H54 (cell line): Measurements from ENCODE around the gene SERTAD2.

Experiments
- DNase-seq: peaks from one replicate; pipeline ENCODE4 v3.0.0; 2011; ENCODE audit warnings: low spot score, mixed read lengths; ENCODE audit not compliant: insufficient read length
- FAIRE-seq: peaks from 3 replicates; lab custom pipeline; 2011; peaks lifted over from hg19 to GRCh38; lab: Jason Lieb, UNC
- POLR2A ChIP-seq: IDR thresholded peaks from 2 replicates; pipeline ENCODE4 v1.6.1; 2011; ENCODE audit warnings: low read depth, mild to moderate bottlenecking, low read length

Gene SERTAD2

GRCh38 chr2:64609227-64609941 is 44.3 kb downstream of the SERTAD2 start:
- no peak for FAIRE-seq
- DNase-seq: no peak
- TF ChIP-seq POLR2A: no peak

GRCh38 chr2:64608867-64609226 is 44.9 kb downstream of the SERTAD2 start:
- DNase-seq (no peak), FAIRE-seq (no peak)
- TF ChIP-seq POLR2A: no peak

- FAIRE-seq (no peak), DNase-seq (no peak)
- no peak for TF ChIP-seq POLR2A
These were observed 46.1 kb downstream of the SERTAD2 start for GRCh38 chr2:64607381-64608304.

GRCh38 chr2:64606479-64607363 is 47.0 kb downstream of the SERTAD2 start:
- DNase-seq (no peak), FAIRE-seq (no peak)
- no peak for TF ChIP-seq POLR2A

- DNase-seq (no peak), FAIRE-seq (no peak)
- no peak for TF ChIP-seq POLR2A
These were observed 47.7 kb downstream of the SERTAD2 start for GRCh38 chr2:64605991-64606478.

- FAIRE-seq: no peak
- TF ChIP-seq POLR2A: no peak
- no peak for DNase-seq
These were observed 48.7 kb downstream of the SERTAD2 start for GRCh38 chr2:64605026-64605471.

GRCh38 chr2:64604155-64604554 is 49.6 kb downstream of the SERTAD2 start:
- TF ChIP-seq POLR2A: no peak
- FAIRE-seq: no peak
- DNase-seq: no peak

GRCh38 chr2:64602436-64602835 is 51.3 kb downstream of the SERTAD2 start:
- no peak for TF ChIP-seq POLR2A
- FAIRE-seq (no peak), DNase-seq (no peak)

GRCh38 chr2:64601785-64602391 is 51.8 kb downstream of the SERTAD2 start:
- FAIRE-seq (no peak), DNase-seq (no peak)
- TF ChIP-seq POLR2A: no peak

- TF ChIP-seq POLR2A: no peak
- DNase-seq (no peak), FAIRE-seq (no peak)
These were observed 52.5 kb downstream of the SERTAD2 start for GRCh38 chr2:64601034-64601754.

GRCh38 chr2:64599469-64599868 is 54.2 kb downstream of the SERTAD2 start:
- TF ChIP-seq POLR2A: no peak
- no peak for DNase-seq
- no peak for FAIRE-seq

GRCh38 chr2:64598226-64598625 is 55.5 kb downstream of the SERTAD2 start:
- TF ChIP-seq POLR2A: no peak
- no peak for FAIRE-seq
- no peak for DNase-seq
